ENCODE results near the gene SLC44A1. TPM values are rescaled to one million over a fixed set of nuclear protein-coding genes. Genes with fewer than 3 reads are reported as not detected.

Gene SLC44A1
- total and polyA plus RNA-seq, 2 experiments from 2014 or later: 30.4 to 52.6 TPM

DNA sequence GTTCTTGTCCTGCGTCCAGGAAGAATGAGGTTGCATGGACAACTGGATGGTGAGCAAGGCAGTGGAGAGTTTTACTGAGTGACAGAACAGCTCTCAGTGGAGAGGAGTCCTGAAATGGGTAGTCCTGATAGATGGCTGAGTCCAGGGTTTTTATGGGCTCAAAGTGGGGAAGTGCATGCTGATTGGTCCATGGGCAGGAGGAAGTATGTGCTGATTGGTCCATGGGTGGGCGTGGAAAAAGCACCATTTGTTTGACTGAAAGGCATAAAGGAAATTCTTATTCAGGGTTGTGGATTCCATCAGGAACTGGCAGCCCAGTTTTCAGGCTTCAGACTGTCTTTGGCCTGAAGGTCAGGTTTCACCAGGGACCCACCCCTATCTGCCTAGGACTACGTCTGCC lies 214.0 kb downstream of the SLC44A1 start:
- H3K9me2 ChIP-seq (ENCODE audit: insufficient read depth): no peaks in the 10 kb centered on the region
- no peak overlapping the region for H3K4me2 ChIP-seq (ENCODE audit: unreplicated experiment)
- in situ Hi-C loops (cut with MboI): no loop called here
- H3K27ac ChIP-seq: no peak overlapping the region
- peaks cover 100% of the 10 kb centered on the region for H3K79me2 ChIP-seq (ENCODE audit: insufficient read depth)
- no peak for TF ChIP-seq EZH2 (IDR thresholded peaks at IDR 0.05; ENCODE audit: insufficient read depth, poor library complexity, severe bottlenecking)
- TF ChIP-seq EZH2phosphoT487 (IDR thresholded peaks at IDR 0.05; ENCODE audit: insufficient read depth, low read depth): no peak
- H2AFZ ChIP-seq: no peak overlapping the region
- no peaks in the 10 kb centered on the region for H3K36me3 ChIP-seq (ENCODE audit: low read depth)
- DNase-seq: no peak
- H3K4me1 ChIP-seq (ENCODE audit: insufficient read depth): peaks cover 13% of the 10 kb centered on the region
- no peaks in the 10 kb centered on the region for H3K27me3 ChIP-seq (replicated peaks; ENCODE audit: insufficient read depth)
- H4K20me1 ChIP-seq (ENCODE audit: insufficient read depth): peaks cover 7% of the 10 kb centered on the region; the same call in 1 of the 2 replicates
- no peak overlapping the region for H3K4me3 ChIP-seq
- no peaks in the 10 kb centered on the region for H3K9me3 ChIP-seq (ENCODE audit: low read depth)
- H3F3A ChIP-seq (ENCODE audit: insufficient read depth): no peaks in the 10 kb centered on the region
- WGBS, 2 experiments (ENCODE audit: low coverage in 1 of 2, low lambda C conversion rate in 2 of 2, missing lambda C conversion rate in 2 of 2): 90 to 91% methylated on average over 3 of the region's 3 CpGs
- no peak overlapping the region for H3K9ac ChIP-seq

DNA sequence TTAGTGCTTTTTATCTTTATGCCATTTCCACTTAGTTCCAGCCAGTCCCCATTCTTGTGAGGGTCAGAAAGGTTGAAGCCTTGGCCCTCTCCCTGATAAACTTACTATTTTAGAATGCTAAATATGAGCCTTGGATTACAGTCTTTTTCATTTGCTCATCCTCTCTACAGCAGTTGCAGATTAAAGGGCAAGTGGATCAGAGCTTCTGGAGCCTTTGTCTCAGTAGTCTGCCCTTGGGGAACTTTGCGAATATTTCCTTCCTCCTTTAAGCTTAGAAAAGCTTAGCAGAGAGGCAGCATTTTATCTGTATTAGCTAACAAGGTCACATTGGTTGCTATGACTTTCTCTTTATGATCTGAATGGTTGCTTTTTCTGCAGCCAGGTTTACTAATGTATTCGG lies 214.9 kb downstream of the SLC44A1 start:
- Histone ChIP-seq H3K79me2 (ENCODE audit: insufficient read depth) (peaks cover 100% of the 10 kb centered on the region), H3K27me3 (replicated peaks; ENCODE audit: insufficient read depth) (no peaks in the 10 kb centered on the region), H3K4me2 (ENCODE audit: unreplicated experiment) (no peak overlapping the region), H2AFZ (no peak overlapping the region), H4K20me1 (ENCODE audit: insufficient read depth) (peaks cover 7% of the 10 kb centered on the region; the same call in 1 of the 2 replicates), H3K36me3 (ENCODE audit: low read depth) (peaks cover 6% of the 10 kb centered on the region; the same call in 1 of the 2 replicates), H3K9me3 (ENCODE audit: low read depth) (no peaks in the 10 kb centered on the region), H3F3A (ENCODE audit: insufficient read depth) (no peaks in the 10 kb centered on the region), H3K27ac (no peak overlapping the region), H3K9me2 (ENCODE audit: insufficient read depth) (no peaks in the 10 kb centered on the region), H3K9ac (no peak overlapping the region), H3K4me3 (no peak overlapping the region), H3K4me1 (ENCODE audit: insufficient read depth) (peaks cover 13% of the 10 kb centered on the region)
- DNase-seq: no peak
- in situ Hi-C loops (cut with MboI): no loop called here
- TF ChIP-seq EZH2phosphoT487 (IDR thresholded peaks at IDR 0.05; ENCODE audit: insufficient read depth, low read depth) (no peak), EZH2 (IDR thresholded peaks at IDR 0.05; ENCODE audit: insufficient read depth, poor library complexity, severe bottlenecking) (no peak)
- WGBS, 2 experiments (ENCODE audit: low coverage in 1 of 2, low lambda C conversion rate in 2 of 2, missing lambda C conversion rate in 2 of 2): 98% methylated on average over 2 of the region's 2 CpGs

DNA sequence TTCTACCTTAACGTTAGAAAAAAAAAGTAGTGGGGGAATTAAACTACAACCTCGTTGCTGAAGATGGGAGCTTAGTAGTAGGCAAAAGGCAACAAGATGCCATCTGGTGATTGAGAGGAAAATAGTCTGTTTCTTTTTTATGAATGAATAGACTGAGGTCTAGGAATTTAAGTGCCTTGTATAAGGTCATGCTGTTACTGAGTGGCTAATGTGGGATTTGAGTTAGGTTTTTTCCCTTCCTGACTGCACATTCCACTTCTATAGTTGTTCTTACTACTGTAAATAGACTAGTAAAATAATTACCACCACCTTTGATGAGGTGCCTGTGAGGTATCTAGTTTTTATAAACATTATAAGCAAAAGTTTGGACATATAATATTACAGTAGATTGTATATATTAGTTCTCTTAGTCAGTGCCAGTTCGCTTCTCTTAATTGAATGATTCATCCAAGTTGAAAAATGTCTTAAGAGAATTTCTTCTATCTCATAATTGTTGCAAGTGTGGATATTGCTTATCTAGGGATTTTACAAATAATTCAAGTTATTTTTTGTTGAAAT lies 222.5 kb downstream of the SLC44A1 start:
- Histone ChIP-seq H3K9me3 (ENCODE audit: low read depth) (no peaks in the 10 kb centered on the region), H2AFZ (no peak overlapping the region), H3K4me2 (ENCODE audit: unreplicated experiment) (no peak overlapping the region), H3K9me2 (ENCODE audit: insufficient read depth) (no peaks in the 10 kb centered on the region), H3K36me3 (ENCODE audit: low read depth) (peaks cover 59% of the 10 kb centered on the region), H3K4me1 (ENCODE audit: insufficient read depth) (peaks cover 6% of the 10 kb centered on the region; the same call in 1 of the 2 replicates), H3F3A (ENCODE audit: insufficient read depth) (peaks cover 9% of the 10 kb centered on the region; the same call in 1 of the 2 replicates), H3K4me3 (no peak overlapping the region), H3K27ac (no peak overlapping the region), H3K9ac (no peak overlapping the region), H3K79me2 (ENCODE audit: insufficient read depth) (peaks cover 83% of the 10 kb centered on the region), H3K27me3 (replicated peaks; ENCODE audit: insufficient read depth) (no peaks in the 10 kb centered on the region), H4K20me1 (ENCODE audit: insufficient read depth) (no peaks in the 10 kb centered on the region)
- in situ Hi-C loops (cut with MboI): no loop called here
- peak; percentile 47 for DNase-seq
- TF ChIP-seq EZH2phosphoT487 (IDR thresholded peaks at IDR 0.05; ENCODE audit: insufficient read depth, low read depth): no peak
- TF ChIP-seq EZH2 (IDR thresholded peaks at IDR 0.05; ENCODE audit: insufficient read depth, poor library complexity, severe bottlenecking): no peak
- WGBS, 2 experiments (ENCODE audit: low coverage in 1 of 2, low lambda C conversion rate in 2 of 2, missing lambda C conversion rate in 2 of 2): 77 to 83% methylated on average over 3 of the region's 3 CpGs

DNA sequence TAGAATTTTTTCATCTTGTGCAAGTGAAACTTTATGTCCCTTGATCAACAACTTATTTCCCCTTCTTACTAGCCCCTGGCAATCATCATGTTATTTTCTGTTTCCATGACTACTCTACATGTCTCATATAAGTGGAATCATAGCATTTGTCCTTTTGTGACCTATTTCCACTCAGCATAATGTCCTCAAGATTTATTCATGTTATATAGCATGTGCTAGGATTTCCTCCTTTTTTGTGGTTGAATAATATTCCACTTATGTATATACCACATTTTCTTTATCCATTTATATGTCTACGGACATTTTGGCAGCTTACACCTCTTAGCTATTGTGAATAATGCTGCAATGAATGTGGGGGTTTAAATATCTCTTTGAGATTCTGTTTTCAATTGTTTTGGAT lies 224.4 kb downstream of the SLC44A1 start:
- peaks cover 6% of the 10 kb centered on the region; the same call in 1 of the 2 replicates for H3K4me1 ChIP-seq (ENCODE audit: insufficient read depth)
- peaks cover 57% of the 10 kb centered on the region for H3K36me3 ChIP-seq (ENCODE audit: low read depth)
- TF ChIP-seq EZH2 (IDR thresholded peaks at IDR 0.05; ENCODE audit: insufficient read depth, poor library complexity, severe bottlenecking) (no peak), EZH2phosphoT487 (IDR thresholded peaks at IDR 0.05; ENCODE audit: insufficient read depth, low read depth) (no peak)
- in situ Hi-C loops (cut with MboI): no loop called here
- peaks cover 69% of the 10 kb centered on the region for H3K79me2 ChIP-seq (ENCODE audit: insufficient read depth)
- H3K9ac ChIP-seq: no peak overlapping the region
- no peak for DNase-seq
- H4K20me1 ChIP-seq (ENCODE audit: insufficient read depth): no peaks in the 10 kb centered on the region
- H3F3A ChIP-seq (ENCODE audit: insufficient read depth): peaks cover 9% of the 10 kb centered on the region; the same call in 1 of the 2 replicates
- H3K9me3 ChIP-seq (ENCODE audit: low read depth): no peaks in the 10 kb centered on the region
- no peak overlapping the region for H2AFZ ChIP-seq
- no peak overlapping the region for H3K4me2 ChIP-seq (ENCODE audit: unreplicated experiment)
- H3K4me3 ChIP-seq: no peak overlapping the region
- no peaks in the 10 kb centered on the region for H3K27me3 ChIP-seq (replicated peaks; ENCODE audit: insufficient read depth)
- 97 to 100% methylated on average over 1 of the region's 1 CpG for WGBS, 2 experiments (ENCODE audit: low coverage in 1 of 2, low lambda C conversion rate in 2 of 2, missing lambda C conversion rate in 2 of 2)
- H3K9me2 ChIP-seq (ENCODE audit: insufficient read depth): no peaks in the 10 kb centered on the region
- no peak overlapping the region for H3K27ac ChIP-seq

Data from GM23248 (cell line).